Activated naive CD8-positive, alpha-beta T cell treated with anti-CD3 and anti-CD28 coated beads for 36 hours (primary cell): ENCODE results near the gene IL16. TPM values are rescaled to one million over a fixed set of nuclear protein-coding genes. Genes with fewer than 3 reads are reported as not detected.
"Not testable (repeated sequence)": the region's sequence is repeated elsewhere in the genome, so short reads cannot be mapped to it uniquely, and the experiment has no call there.

ENCODE experiments used
- DNase-seq: peaks from one replicate; pipeline ENCODE4 v3.0.0; 2021
- H3K27ac Mint-ChIP-seq: one replicate; pipeline ENCODE4 v1.8.0; 2022; ENCODE audit warnings: mild to moderate bottlenecking, moderate library complexity, mixed read lengths
- H3K27me3 Mint-ChIP-seq: one replicate; pipeline ENCODE4 v1.8.0; 2022; ENCODE audit warnings: mild to moderate bottlenecking, mixed read lengths
- H3K36me3 Mint-ChIP-seq: one replicate; pipeline ENCODE4 v1.8.0; 2021; ENCODE audit warnings: mild to moderate bottlenecking, mixed read lengths
- H3K4me1 Mint-ChIP-seq: one replicate; pipeline ENCODE4 v1.8.0; 2021; ENCODE audit warnings: mixed read lengths
- H3K4me3 Mint-ChIP-seq: one replicate; pipeline ENCODE4 v1.8.0; 2022; ENCODE audit warnings: mild to moderate bottlenecking, moderate library complexity, mixed read lengths
- H3K9me3 Mint-ChIP-seq: one replicate; pipeline ENCODE4 v1.8.0; 2022; ENCODE audit warnings: mixed read lengths
- total RNA-seq, 2 experiments: library from RNA; stranded (reverse); gene quantifications; one replicate each; pipeline ENCODE4 v1.2.3, GENCODE V29; 2021

IL16 gene
- total RNA-seq, 2 experiments from 2014 or later = 106 to 110 TPM

GRCh38 chr15:81323944-81324881 is 127.5 kb downstream of the IL16 start, which contains the start of gene STARD5:
Gene STARD5 (minus strand): TSS chr15:81324141. CDS start chr15:81324099, 42 bp downstream.
- peak within 1 kb of the TSS; percentile 97 for H3K4me3 Mint-ChIP-seq
- peak; percentile 98 for DNase-seq
- no peaks in the 10 kb centered on the region for H3K9me3 Mint-ChIP-seq
- H3K4me1 Mint-ChIP-seq = peaks cover 36% of the 10 kb centered on the region
- H3K27me3 Mint-ChIP-seq = no peaks in the 10 kb centered on the region
- H3K27ac Mint-ChIP-seq = peak within 1 kb of the TSS; percentile 93
- H3K36me3 Mint-ChIP-seq = peaks cover 2% of the 10 kb centered on the region

DNA sequence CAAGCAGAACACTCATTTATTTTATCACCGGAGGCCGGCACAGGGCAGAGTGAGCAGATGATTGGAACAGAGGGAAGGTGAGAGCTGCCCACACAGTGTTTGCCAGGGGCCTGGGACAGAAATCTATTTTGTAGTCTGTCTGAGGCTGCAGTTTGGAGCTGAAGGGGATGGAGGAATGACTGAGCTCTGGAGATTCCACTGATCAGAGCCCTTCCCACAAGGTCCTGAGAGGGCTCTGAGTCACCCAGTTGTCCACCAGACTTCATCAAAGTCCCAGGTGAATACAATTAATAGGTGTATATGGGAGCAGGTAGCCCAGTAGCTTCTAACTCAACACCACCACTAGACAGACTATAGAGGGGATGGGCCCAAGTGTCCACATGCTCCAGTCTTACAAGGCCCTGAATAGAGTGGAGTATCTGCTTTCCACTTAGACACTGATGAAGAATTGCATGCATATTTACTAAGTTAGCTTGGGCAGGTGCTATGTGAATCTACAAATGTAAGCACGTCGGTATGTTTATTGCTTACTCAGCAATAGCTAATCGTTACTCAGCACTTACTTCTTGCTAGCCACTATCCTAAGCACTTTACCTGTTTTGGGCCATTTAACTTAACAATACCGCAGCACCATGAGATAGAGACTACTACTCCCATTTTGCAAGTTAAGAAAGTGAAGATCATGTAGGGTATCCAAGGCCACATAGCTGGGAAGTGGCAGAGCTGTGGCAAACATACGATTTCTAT is 130.0 kb downstream of the IL16 start:
- Mint-ChIP-seq H3K4me3 (no peak overlapping the region), H3K27ac (no peak overlapping the region), H3K36me3 (no peaks in the 10 kb centered on the region), H3K9me3 (no peaks in the 10 kb centered on the region), H3K4me1 (peaks cover 38% of the 10 kb centered on the region), H3K27me3 (no peaks in the 10 kb centered on the region)
- no peak for DNase-seq

GRCh38 chr15:81327516-81327915 is 130.8 kb downstream of the IL16 start:
- no peaks in the 10 kb centered on the region for H3K27me3 Mint-ChIP-seq
- H3K27ac Mint-ChIP-seq = no peak overlapping the region
- no peaks in the 10 kb centered on the region for H3K9me3 Mint-ChIP-seq
- no peak overlapping the region for H3K4me3 Mint-ChIP-seq
- DNase-seq = no peak
- H3K4me1 Mint-ChIP-seq = peaks cover 30% of the 10 kb centered on the region
- no peaks in the 10 kb centered on the region for H3K36me3 Mint-ChIP-seq

DNA sequence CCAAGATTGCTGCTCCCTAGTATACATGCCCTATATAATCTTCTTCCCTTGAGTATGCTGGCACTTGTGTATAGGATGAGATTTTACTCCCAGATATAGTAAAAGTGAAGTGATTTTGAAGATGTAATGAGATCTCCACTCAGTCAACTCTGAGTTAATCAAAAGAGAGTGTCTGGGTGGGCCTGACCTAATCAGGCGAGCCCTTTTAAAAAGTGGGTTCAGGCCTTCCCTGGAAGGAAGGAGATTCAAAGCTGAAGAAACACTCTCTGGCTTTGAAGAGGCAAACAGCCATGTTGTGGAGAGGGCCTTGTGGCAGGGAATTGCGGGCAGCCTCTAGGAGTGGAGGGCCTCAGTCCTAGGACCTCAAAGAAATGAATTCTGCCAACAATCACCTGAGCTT is 132.8 kb downstream of the IL16 start:
- H3K27ac Mint-ChIP-seq = no peak overlapping the region
- peaks cover 23% of the 10 kb centered on the region for H3K4me1 Mint-ChIP-seq
- no peak overlapping the region for H3K4me3 Mint-ChIP-seq
- H3K9me3 Mint-ChIP-seq = no peaks in the 10 kb centered on the region
- DNase-seq = no peak
- H3K27me3 Mint-ChIP-seq = no peaks in the 10 kb centered on the region
- peaks cover 2% of the 10 kb centered on the region for H3K36me3 Mint-ChIP-seq

DNA sequence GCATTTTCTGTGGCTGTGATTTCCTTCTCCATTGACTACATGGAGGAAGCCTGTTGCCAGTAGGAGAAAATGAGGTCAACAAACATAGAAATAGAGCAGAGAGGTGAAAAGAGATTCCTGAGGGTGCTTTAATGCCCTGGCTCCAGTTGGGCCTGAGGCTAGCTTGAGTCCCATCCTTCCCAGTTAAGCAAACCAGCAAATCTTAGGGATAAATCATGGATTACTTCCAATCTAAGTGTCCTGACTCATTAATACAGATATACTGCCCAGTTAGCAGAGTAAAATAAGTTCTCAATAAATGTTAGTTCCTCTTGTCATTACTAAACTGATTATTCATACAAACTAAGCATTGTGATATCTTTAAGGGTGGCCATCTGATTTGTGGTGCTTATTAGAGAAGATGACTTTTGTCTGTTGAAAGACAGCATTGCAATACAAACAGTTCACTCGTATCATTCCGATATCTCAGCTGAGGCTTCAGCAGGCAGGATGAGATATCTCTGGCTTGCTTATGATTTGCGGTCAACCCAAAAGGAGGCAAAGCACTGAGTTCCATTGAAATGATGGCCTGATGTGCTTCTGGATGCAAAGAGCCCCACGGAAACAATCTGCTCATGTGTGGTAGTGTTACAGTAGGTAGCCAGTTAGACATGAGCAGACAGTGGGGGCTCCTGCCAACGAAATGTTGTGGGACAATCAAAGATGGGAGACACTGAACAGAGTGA is 133.8 kb downstream of the IL16 start:
- Mint-ChIP-seq H3K4me3 (peak overlapping the region; percentile 14), H3K36me3 (peaks cover 2% of the 10 kb centered on the region), H3K27ac (peak overlapping the region; percentile 32), H3K9me3 (no peaks in the 10 kb centered on the region), H3K4me1 (peaks cover 16% of the 10 kb centered on the region), H3K27me3 (no peaks in the 10 kb centered on the region)
- DNase-seq = no peak

GRCh38 chr15:81331141-81331540 is 134.5 kb downstream of the IL16 start:
- not testable (repeated sequence) for H3K27me3 Mint-ChIP-seq, DNase-seq, H3K9me3 Mint-ChIP-seq, H3K36me3 Mint-ChIP-seq, H3K27ac Mint-ChIP-seq
- Mint-ChIP-seq H3K4me1 (peaks cover 15% of the 10 kb centered on the region), H3K4me3 (peak overlapping the region; percentile 14)

GRCh38 chr15:81331600-81331999 is 134.9 kb downstream of the IL16 start:
- Mint-ChIP-seq H3K27me3 (no peaks in the 10 kb centered on the region), H3K4me1 (peaks cover 13% of the 10 kb centered on the region), H3K27ac (no peak overlapping the region), H3K9me3 (no peaks in the 10 kb centered on the region), H3K4me3 (no peak overlapping the region), H3K36me3 (peaks cover 2% of the 10 kb centered on the region)
- no peak for DNase-seq

GRCh38 chr15:81332326-81332725 is 135.6 kb downstream of the IL16 start:
- no peak overlapping the region for H3K4me3 Mint-ChIP-seq
- peaks cover 2% of the 10 kb centered on the region for H3K36me3 Mint-ChIP-seq
- H3K27ac Mint-ChIP-seq = no peak overlapping the region
- H3K9me3 Mint-ChIP-seq = no peaks in the 10 kb centered on the region
- no peak for DNase-seq
- peaks cover 12% of the 10 kb centered on the region for H3K4me1 Mint-ChIP-seq
- H3K27me3 Mint-ChIP-seq = no peaks in the 10 kb centered on the region

GRCh38 chr15:81333363-81333762 is 136.7 kb downstream of the IL16 start:
- no peak overlapping the region for H3K27ac Mint-ChIP-seq
- no peak overlapping the region for H3K4me3 Mint-ChIP-seq
- H3K36me3 Mint-ChIP-seq = peaks cover 2% of the 10 kb centered on the region
- H3K4me1 Mint-ChIP-seq = peaks cover 8% of the 10 kb centered on the region
- H3K9me3 Mint-ChIP-seq = no peaks in the 10 kb centered on the region
- no peaks in the 10 kb centered on the region for H3K27me3 Mint-ChIP-seq
- no peak for DNase-seq

- no peak overlapping the region for H3K4me3 Mint-ChIP-seq
- DNase-seq = no peak
- H3K9me3 Mint-ChIP-seq = no peaks in the 10 kb centered on the region
- H3K27me3 Mint-ChIP-seq = no peaks in the 10 kb centered on the region
- peaks cover 2% of the 10 kb centered on the region for H3K36me3 Mint-ChIP-seq
- H3K27ac Mint-ChIP-seq = no peak overlapping the region
- H3K4me1 Mint-ChIP-seq = peaks cover 8% of the 10 kb centered on the region
Observed at GRCh38 chr15:81334768-81335435, 138.2 kb downstream of the IL16 start.

DNA sequence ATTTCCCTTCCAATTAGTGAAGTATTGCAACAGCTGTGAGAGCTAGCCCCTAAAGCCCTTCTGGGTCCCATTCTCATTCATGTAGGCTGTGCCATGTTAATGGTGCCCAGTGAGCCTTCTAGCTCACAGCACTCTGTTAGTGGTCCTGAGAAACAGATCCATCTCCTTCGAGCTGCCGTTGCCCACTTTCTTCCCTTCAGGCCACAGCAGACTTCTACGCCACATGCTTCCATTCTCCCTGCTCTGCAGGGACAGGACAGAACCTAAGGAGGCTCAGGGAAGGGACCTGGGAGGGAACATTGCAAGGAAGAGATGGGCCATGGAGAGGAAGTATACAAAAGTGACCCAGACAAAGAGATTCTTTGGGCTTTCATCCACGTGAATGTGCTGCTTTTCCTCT is 139.0 kb downstream of the IL16 start:
- Mint-ChIP-seq H3K36me3 (peaks cover 2% of the 10 kb centered on the region), H3K27me3 (no peaks in the 10 kb centered on the region), H3K4me3 (no peak overlapping the region), H3K27ac (no peak overlapping the region), H3K9me3 (no peaks in the 10 kb centered on the region), H3K4me1 (peaks cover 8% of the 10 kb centered on the region)
- no peak for DNase-seq

- H3K4me1 Mint-ChIP-seq = peaks cover 4% of the 10 kb centered on the region
- no peak for DNase-seq
- no peak overlapping the region for H3K4me3 Mint-ChIP-seq
- no peaks in the 10 kb centered on the region for H3K9me3 Mint-ChIP-seq
- H3K36me3 Mint-ChIP-seq = peaks cover 2% of the 10 kb centered on the region
- H3K27ac Mint-ChIP-seq = no peak overlapping the region
- H3K27me3 Mint-ChIP-seq = no peaks in the 10 kb centered on the region
Observed at GRCh38 chr15:81336568-81336967, 139.9 kb downstream of the IL16 start.

DNA sequence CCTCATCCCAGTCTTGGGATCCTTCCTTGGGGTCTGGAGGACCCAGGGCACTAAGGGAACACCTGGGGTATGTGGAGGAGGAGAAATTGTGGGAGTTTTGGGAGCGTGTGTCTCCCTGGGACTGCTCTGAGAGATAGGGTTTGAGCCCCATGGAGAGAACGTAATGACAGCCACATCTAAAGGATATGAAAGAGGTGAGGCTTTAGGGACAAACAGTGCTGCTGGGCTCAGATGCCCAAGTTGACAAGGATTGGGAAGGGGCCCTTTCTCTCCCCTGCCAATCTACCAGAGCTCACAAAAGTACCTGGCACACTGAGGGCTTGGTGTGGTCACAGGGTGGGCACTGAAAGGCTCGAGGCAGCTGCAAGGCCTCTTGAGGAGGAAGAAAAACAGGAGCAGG is 140.6 kb downstream of the IL16 start:
- Mint-ChIP-seq H3K27ac (no peak overlapping the region), H3K4me3 (no peak overlapping the region), H3K9me3 (no peaks in the 10 kb centered on the region), H3K27me3 (no peaks in the 10 kb centered on the region), H3K36me3 (peaks cover 2% of the 10 kb centered on the region), H3K4me1 (peaks cover 4% of the 10 kb centered on the region)
- DNase-seq = no peak

DNA sequence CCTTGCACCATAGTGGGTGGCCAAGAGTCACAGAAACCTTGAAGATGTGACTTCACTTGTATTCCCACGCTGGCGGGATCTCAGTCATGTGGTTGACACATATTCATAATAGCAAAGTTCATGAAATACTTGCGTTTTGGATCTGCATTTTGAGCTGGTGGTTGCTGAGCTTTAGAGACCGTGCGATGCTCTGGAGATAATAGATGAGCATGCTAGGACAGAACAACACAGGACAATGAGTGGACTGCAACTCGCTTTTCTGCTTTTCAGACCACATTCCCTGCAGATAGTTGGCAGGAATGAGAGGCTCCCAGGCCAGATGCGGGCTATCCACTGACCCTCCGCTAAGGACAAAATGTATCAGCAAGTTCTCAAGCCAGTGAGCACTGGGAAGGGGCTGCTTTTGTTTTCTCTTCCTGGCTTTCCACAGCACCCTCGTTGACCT is 141.1 kb downstream of the IL16 start:
- Mint-ChIP-seq H3K27ac (no peak overlapping the region), H3K9me3 (no peaks in the 10 kb centered on the region), H3K36me3 (peaks cover 2% of the 10 kb centered on the region), H3K4me1 (peaks cover 4% of the 10 kb centered on the region), H3K4me3 (no peak overlapping the region), H3K27me3 (no peaks in the 10 kb centered on the region)
- DNase-seq = no peak
